A172 (cell line): Measurements from ENCODE around the gene ADAMTSL3. TPM values are rescaled to one million over a fixed set of nuclear protein-coding genes. Genes with fewer than 3 reads are reported as not detected.
"Not testable (repeated sequence)": the region's sequence is repeated elsewhere in the genome, so short reads cannot be mapped to it uniquely, and the experiment has no call there.

Source experiments
- DNase-seq: peaks from one replicate; pipeline ENCODE4 v3.0.0-alpha.2; 2015; ENCODE audit warnings: low spot score
- total RNA-seq: library from RNA; depleted of rRNA; stranded (reverse); fragments of >200 nt; shearing (Covaris generic); gene quantifications from 2 replicates; pipeline ENCODE4 v1.2.3, GENCODE V29; 2014

The ADAMTSL3 gene
- total RNA-seq, 1 experiment from 2014 or later, result not detected

GRCh38 chr15:83964967-83965366 lies 311.0 kb downstream of the ADAMTSL3 start:
- DNase-seq, result not testable (repeated sequence)

GRCh38 chr15:83970295-83970890 lies 316.5 kb downstream of the ADAMTSL3 start:
- DNase-seq, result no peak

- no peak for DNase-seq
These were observed 318.1 kb downstream of the ADAMTSL3 start for GRCh38 chr15:83971992-83972391.

GRCh38 chr15:83973816-83974215 lies 319.9 kb downstream of the ADAMTSL3 start:
- no peak for DNase-seq

- DNase-seq, result no peak
These were observed 324.1 kb downstream of the ADAMTSL3 start for GRCh38 chr15:83977992-83978391.

GRCh38 chr15:83978588-83978987 lies 324.7 kb downstream of the ADAMTSL3 start:
- no peak for DNase-seq

- DNase-seq, result no peak
These were observed 326.7 kb downstream of the ADAMTSL3 start for GRCh38 chr15:83980637-83981036.

GRCh38 chr15:83982748-83983147 lies 328.8 kb downstream of the ADAMTSL3 start:
- DNase-seq, result peak; percentile 3

GRCh38 chr15:83983634-83984458 lies 329.9 kb downstream of the ADAMTSL3 start:
- DNase-seq, result no peak

GRCh38 chr15:83984601-83985000 lies 330.7 kb downstream of the ADAMTSL3 start:
- DNase-seq, result no peak

GRCh38 chr15:83991163-83991562 lies 337.2 kb downstream of the ADAMTSL3 start:
- no peak for DNase-seq

GRCh38 chr15:83992324-83993031 lies 338.6 kb downstream of the ADAMTSL3 start:
- no peak for DNase-seq

- DNase-seq, result no peak
These were observed 339.7 kb downstream of the ADAMTSL3 start for GRCh38 chr15:83993591-83993990.

GRCh38 chr15:83998486-83998885 lies 344.6 kb downstream of the ADAMTSL3 start:
- no peak for DNase-seq

- DNase-seq, result peak; percentile 54
These were observed 345.6 kb downstream of the ADAMTSL3 start for GRCh38 chr15:83999396-84000135.

GRCh38 chr15:84001037-84001436 lies 347.1 kb downstream of the ADAMTSL3 start:
- no peak for DNase-seq

GRCh38 chr15:84001655-84002054 lies 347.7 kb downstream of the ADAMTSL3 start:
- no peak for DNase-seq

- DNase-seq, result no peak
These were observed 350.0 kb downstream of the ADAMTSL3 start for GRCh38 chr15:84003791-84004503.

GRCh38 chr15:84006421-84006820 lies 352.5 kb downstream of the ADAMTSL3 start:
- no peak for DNase-seq

GRCh38 chr15:84009616-84010015 lies 355.7 kb downstream of the ADAMTSL3 start:
- no peak for DNase-seq

GRCh38 chr15:84010246-84010645 lies 356.3 kb downstream of the ADAMTSL3 start:
- no peak for DNase-seq
